Activated naive CD4-positive, alpha-beta T cell (primary cell): ENCODE data around the gene MSI2.
A peak's percentile ranks its signal among the peaks of the same experiment; 100 is the strongest.

Source experiments
- DNase-seq, 4 experiments: peaks; one replicate each; lab custom pipeline; 2025; lab: John Stamatoyannopoulos, UW

Gene MSI2

GRCh38 chr17:57665696-57666095, 409.4 kb downstream of the MSI2 start:
- DNase-seq = no peak

- DNase-seq = no peak
These were observed 410.0 kb downstream of the MSI2 start for GRCh38 chr17:57666201-57666870.

- DNase-seq = no peak
These were observed 410.6 kb downstream of the MSI2 start for GRCh38 chr17:57666946-57667345.

- no peak for DNase-seq
These were observed 411.2 kb downstream of the MSI2 start for GRCh38 chr17:57667461-57667923.

GRCh38 chr17:57668332-57668731, 412.0 kb downstream of the MSI2 start:
- DNase-seq = no peak

- DNase-seq = no peak
These were observed 413.6 kb downstream of the MSI2 start for GRCh38 chr17:57669671-57670529.

- DNase-seq = no peak
These were observed 414.6 kb downstream of the MSI2 start for GRCh38 chr17:57670769-57671569.

GRCh38 chr17:57671667-57672632, 415.6 kb downstream of the MSI2 start:
- DNase-seq = peak; percentile 10 to 50 (median 26)

GRCh38 chr17:57672971-57673370, 416.6 kb downstream of the MSI2 start:
- no peak for DNase-seq

GRCh38 chr17:57674894-57675293, 418.6 kb downstream of the MSI2 start:
- DNase-seq = no peak

GRCh38 chr17:57675427-57676387, 419.4 kb downstream of the MSI2 start:
- no peak for DNase-seq

- no peak for DNase-seq
These were observed 420.2 kb downstream of the MSI2 start for GRCh38 chr17:57676543-57676942.

GRCh38 chr17:57677301-57677700, 421.0 kb downstream of the MSI2 start:
- DNase-seq = no peak

GRCh38 chr17:57677858-57678257, 421.5 kb downstream of the MSI2 start:
- DNase-seq = no peak

GRCh38 chr17:57678393-57678792, 422.1 kb downstream of the MSI2 start:
- no peak for DNase-seq

- no peak for DNase-seq
These were observed 423.0 kb downstream of the MSI2 start for GRCh38 chr17:57679356-57679755.

- no peak for DNase-seq
These were observed 423.8 kb downstream of the MSI2 start for GRCh38 chr17:57679906-57680695.

GRCh38 chr17:57682701-57683100, 426.4 kb downstream of the MSI2 start:
- no peak for DNase-seq
